ENCODE results near the gene SVEP1.

- TF ChIP-seq CTCF (conservative IDR thresholded peaks at IDR 0.05; ENCODE audit: low read depth, low read length): no peak
- TF ChIP-seq EZH2 (IDR thresholded peaks at IDR 0.05; ENCODE audit: low read length, unreplicated experiment): no peak
Observed at GRCh38 chr9:110440796-110441195, 138.7 kb downstream of the SVEP1 start.
